CD4-positive, alpha-beta T cell treated with Interleukin-6 for 4 hours (primary cell): Measurements from ENCODE around the gene SYCP2L.

Source experiments
- DNase-seq: peaks from one replicate; pipeline ENCODE4 v3.0.0-alpha.2; 2020; ENCODE audit warnings: mixed read lengths

The SYCP2L gene

DNA sequence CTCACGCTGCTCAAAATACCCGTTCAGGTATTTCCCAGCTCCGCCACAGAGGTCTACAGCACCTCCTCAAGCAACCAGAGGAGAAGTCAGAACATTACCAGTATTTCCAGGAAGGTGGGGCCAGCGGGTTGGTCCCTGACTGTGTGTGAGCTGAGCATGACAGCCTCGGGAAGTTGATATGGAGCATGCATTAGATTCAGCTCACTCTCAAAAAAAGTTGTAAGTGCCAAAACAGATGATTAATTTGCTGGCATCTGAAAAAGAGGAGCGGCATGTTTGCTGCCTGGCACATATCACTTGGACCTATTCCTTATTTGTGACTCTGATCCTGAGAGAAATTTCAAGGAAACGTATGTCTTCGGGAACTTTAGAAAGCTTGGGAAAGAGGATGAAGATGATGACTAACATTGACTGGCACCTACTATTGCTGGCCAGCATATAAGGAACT lies 125.0 kb downstream of the SYCP2L start:
- no peak for DNase-seq

DNA sequence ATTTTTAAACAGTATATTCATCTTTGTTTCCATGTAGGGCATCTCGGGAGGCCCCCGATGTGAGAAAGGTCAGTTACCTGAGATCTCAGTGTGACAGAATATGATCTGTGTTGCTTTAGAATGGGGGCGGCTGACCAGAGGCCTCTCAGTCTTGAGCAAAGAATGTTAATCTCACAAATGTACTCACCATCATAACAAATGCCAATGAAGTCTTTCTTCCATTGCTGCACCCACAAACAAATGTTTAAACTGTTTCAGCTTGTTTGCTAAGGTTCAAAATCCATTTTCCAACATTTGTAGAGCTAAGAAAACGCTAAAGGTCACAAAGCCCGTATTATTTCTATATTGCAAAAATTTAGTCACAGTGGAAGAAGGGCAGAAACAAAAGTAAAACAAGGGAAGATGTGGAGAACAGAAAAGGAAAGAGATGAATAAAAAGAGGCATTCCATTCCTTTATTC lies 125.5 kb downstream of the SYCP2L start:
- DNase-seq: no peak

DNA sequence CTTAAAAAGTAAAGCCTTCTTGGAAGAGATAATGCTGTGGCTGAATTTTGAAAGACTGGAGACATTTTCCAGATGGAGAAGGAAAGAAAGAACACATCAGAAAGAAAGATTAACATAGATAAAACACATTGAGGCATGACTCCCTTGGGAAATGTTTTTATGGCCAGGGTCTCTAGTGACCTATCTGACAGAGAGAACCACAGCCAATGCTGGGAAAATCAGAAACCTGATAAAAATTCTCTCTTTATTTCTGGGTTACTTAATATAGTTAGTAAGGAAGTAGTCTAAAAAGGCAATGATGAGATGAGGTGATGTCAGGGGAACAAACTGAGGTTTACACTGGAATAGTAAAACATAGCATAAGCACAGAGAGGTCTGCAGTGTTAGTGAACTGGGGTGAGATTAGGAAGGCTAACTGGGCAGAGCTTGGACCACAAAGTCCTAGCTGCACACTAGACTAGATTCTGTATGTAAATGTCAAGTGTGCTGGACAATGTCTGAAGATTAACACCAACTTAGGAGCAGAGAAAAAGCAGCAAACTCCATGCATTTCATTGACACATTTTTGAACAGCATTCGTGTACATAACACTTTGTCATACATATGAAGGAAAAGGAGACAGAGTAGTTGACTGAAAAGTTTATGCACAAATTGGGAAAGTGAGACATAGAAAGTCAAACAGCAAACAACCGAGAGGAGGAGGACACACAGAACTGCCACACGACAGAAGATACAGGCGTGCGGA lies 126.3 kb downstream of the SYCP2L start:
- DNase-seq: no peak

DNA sequence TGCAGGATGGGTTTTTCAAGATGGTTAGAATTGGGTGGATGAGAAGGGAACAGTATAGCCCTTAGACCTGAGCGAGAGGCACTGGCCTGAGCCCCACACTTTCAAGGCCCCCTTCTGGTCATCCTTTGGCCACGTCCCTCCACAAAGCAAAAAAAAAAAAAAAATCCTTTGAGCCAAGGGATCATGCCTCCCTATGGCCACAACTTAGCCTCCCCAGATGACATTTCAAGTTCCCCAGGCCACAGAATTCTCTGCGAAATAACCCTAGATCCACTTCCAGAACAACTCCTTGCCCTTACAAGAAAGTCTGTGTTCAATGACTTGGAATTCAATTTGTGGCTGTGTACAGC lies 126.8 kb downstream of the SYCP2L start:
- no peak for DNase-seq

DNA sequence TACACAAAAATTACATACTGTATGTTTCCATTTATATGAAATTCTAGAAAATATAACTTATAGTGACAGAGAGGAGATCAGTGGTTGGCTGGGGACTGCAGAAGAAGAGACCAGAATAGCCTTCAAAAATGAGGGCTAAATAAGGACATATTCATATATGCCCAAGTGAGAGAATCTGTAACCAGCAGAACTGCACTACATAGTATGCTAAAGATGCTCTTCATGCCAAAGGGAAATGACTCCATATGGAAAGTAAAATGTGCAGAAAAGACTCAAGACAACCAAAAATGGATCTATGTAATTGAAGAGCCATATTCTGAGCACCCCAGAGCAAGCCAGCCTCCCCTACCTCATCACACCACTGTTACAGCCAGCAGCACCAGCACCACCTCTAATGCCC lies 128.2 kb downstream of the SYCP2L start:
- DNase-seq: no peak

DNA sequence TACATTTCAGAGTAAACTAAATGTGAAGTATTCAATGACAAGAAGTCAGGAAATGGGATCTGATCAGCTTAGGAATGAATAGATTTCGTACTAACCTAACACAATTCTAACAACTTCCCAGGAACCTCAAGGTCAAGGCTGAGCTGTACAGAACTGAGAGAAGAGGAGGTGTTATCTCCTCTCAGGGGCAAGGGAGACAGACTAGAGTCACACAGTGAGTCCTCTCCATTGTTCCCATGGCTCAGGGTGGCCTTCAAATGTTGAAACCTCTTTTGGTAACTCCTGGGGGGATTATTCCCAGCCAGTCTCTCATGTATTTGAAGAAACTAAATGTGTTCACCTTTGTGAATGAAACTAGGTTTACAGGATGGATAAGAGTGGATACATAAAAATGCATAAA lies 129.6 kb downstream of the SYCP2L start:
- DNase-seq: no peak

DNA sequence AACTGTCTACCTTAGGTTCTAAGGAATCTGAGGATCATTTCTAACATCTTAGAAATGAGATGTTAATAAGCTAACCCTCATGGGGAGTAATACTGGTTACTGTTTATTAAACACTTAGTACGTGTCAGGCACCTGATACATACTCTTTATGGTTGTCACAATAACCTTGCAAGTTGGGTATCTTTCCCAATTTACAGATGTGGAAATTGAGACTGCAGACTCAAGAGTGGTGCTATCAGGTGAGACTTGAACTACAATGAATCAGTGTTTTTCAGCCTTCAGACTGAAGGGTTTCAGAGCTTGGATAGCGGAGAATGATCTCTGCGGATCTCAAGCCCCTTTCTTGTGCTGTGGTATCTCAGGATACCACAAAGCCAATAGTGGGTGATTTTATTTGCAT lies 130.2 kb downstream of the SYCP2L start:
- no peak for DNase-seq

DNA sequence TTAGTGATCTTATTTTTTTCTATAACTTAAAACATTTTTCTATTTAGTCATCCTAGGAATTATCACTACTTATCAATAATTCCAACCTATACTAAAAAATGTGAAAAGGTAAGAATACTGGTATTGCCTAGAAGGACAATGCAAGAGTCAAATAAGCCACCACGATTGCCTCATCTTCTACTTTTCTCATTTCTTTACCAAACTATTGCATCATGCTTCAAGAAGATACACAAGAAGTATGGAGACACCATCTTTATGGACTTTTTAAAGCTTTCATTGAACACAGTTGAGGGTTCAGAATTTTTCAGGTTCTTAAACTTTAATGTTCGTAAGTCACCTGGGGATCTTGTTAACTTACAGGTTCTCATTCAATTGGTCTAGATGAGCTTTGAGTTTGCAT lies 131.4 kb downstream of the SYCP2L start:
- no peak for DNase-seq

DNA sequence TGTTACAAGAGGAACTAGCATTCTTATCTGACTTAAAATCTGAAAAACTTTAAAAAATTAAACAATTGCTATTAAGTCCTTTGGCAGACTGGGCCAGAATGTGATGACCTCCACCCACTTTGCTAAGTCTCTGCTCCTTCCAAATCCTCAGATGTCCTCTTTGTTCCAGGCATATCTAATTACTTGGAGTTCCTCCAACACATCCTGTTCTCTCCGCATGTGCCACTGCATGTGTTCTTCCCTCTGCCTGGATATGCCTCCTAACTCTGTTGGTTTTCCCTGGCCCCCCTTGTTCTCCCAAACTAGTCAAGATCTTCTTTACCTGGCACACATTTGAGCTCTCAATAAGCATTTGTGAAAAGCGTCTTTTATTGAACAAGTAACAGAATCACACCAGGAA lies 134.2 kb downstream of the SYCP2L start:
- no peak for DNase-seq

DNA sequence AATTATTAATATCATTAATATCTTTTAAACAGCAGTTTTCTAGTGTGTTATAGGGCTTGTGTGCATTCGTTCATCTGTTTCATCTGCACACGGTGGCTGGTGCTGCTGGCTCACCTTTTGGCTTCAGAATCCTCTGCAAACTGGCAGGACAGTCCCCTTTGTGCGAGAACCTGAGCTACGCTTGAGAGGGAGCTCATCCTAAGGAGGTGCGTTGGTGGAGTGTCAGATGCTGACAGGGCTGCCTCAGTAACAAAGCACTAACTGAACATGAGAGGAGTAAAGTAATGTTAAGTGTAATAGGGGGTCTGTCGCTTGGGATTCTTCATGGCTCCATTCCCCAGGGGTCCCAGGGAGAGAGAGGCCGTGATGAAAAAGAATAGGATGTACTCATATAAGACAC lies 134.9 kb downstream of the SYCP2L start:
- no peak for DNase-seq

DNA sequence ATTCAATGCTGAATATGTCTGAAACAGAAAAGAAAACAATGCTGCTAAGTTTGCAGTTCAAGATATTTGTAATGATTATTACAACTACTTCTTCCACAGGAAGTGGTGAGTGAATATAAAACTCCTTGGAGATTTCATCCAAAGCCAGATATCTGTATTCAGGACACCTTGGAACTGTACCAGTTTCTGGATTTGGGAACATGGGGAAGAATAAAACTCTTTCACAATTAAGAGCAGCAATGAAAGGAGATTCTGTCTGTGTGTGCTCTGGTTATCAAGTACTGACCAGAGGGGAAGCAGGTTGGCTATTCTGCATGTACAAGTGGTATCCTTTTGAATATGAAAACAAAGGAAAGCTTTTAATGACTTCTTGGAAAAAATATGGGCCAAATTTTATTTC lies 136.2 kb downstream of the SYCP2L start:
- DNase-seq: no peak
